Panc1 (cell line): ENCODE data around the gene ADCY9. TPM values are rescaled to one million over a fixed set of nuclear protein-coding genes. Genes with fewer than 3 reads are reported as not detected.
"Not testable (repeated sequence)": the region's sequence is repeated elsewhere in the genome, so short reads cannot be mapped to it uniquely, and the experiment has no call there.

ENCODE experiments used
- ATAC-seq: fragments of 200-7000 bp; cut with Tn5 transposase; 2 replicates; pipeline ENCODE4 v1.9.1; 2020; ENCODE audit warnings: mild to moderate bottlenecking, moderate library complexity
- BruUV-seq: library from RNA; stranded (reverse); fragments of 400-500 nt; replicated peaks from 2 replicates; lab custom pipeline; 2021; lab: Mats Ljungman, UMichigan
- CTCF ChIA-PET: fragments of 300-600 bp; sonication (Branson Sonifier 250); formaldehyde crosslinking; loops from one replicate; lab custom pipeline; 2022; ENCODE audit warnings: antibody characterized with exemption; lab: Charles Lee
- POLR2A ChIA-PET: fragments of 300-600 bp; sonication (Branson Sonifier 250); formaldehyde crosslinking; loops from one replicate; lab custom pipeline; 2022; ENCODE audit warnings: antibody characterized with exemption; lab: Charles Lee
- DNase-seq: peaks from one replicate; pipeline ENCODE4 v3.0.0-alpha.2; 2010; ENCODE audit warnings: low read depth, low spot score
- H3K27ac ChIP-seq: 2 replicates; pipeline ENCODE4 v1.5.1; 2011; ENCODE audit warnings: mild to moderate bottlenecking, low read length, inconsistent platforms
- H3K27me3 ChIP-seq: fragments of 200-500 bp; sonication (Bioruptor generic); 2 replicates; pipeline ENCODE4 v1.6.0; 2014; ENCODE audit warnings: low read length, inconsistent platforms; ENCODE audit not compliant: control insufficient read depth, insufficient read depth
- H3K36me3 ChIP-seq: fragments of 200-500 bp; sonication (Bioruptor generic); 2 replicates; pipeline ENCODE4 v1.5.1; 2014; ENCODE audit warnings: inconsistent platforms, mild to moderate bottlenecking, low read length, moderate library complexity; ENCODE audit not compliant: control insufficient read depth, insufficient read depth
- H3K4me1 ChIP-seq: 2 replicates; pipeline ENCODE4 v1.5.1; 2011; ENCODE audit warnings: inconsistent platforms, mild to moderate bottlenecking, low read length, moderate library complexity; ENCODE audit not compliant: control insufficient read depth, insufficient read depth
- H3K4me3 ChIP-seq, 2 experiments: 2 replicates each; pipeline ENCODE4 v1.5.1; 2011 to 2012; ENCODE audit warnings: low read depth in 2 of 2, low read length in 2 of 2, mild to moderate bottlenecking in 2 of 2, inconsistent platforms in 1 of 2, moderate library complexity in 1 of 2
- H3K9me3 ChIP-seq: fragments of 200-500 bp; sonication (Bioruptor generic); 2 replicates; pipeline ENCODE4 v1.5.1; 2014; ENCODE audit warnings: low read depth, mild to moderate bottlenecking, inconsistent platforms, low read length, moderate library complexity; ENCODE audit not compliant: control insufficient read depth, insufficient read depth
- CTCF ChIP-seq: fragments of 450-650 bp; IDR thresholded peaks from 2 replicates; pipeline ENCODE4 v1.5.1; 2017; ENCODE audit warnings: mild to moderate bottlenecking
- POLR2AphosphoS5 ChIP-seq: IDR thresholded peaks from 2 replicates; pipeline ENCODE4 v1.6.1; 2012; ENCODE audit warnings: mild to moderate bottlenecking, low read depth, low read length, moderate library complexity
- REST ChIP-seq, 2 experiments: IDR thresholded peaks; 2 replicates each; pipeline ENCODE4 v1.6.1; 2011 to 2012; ENCODE audit warnings: low read depth in 2 of 2, control low read depth in 1 of 2, low read length in 1 of 2, mild to moderate bottlenecking in 1 of 2, moderate library complexity in 1 of 2; ENCODE audit not compliant: insufficient read depth in 1 of 2
- SIN3A ChIP-seq: IDR thresholded peaks from 2 replicates; pipeline ENCODE4 v1.6.1; 2012; ENCODE audit warnings: low read depth, mild to moderate bottlenecking, low read length, moderate library complexity, borderline replicate concordance; ENCODE audit not compliant: insufficient read depth
- TCF7L2 ChIP-seq: IDR thresholded peaks from 2 replicates; pipeline ENCODE4 v1.6.1; 2011; ENCODE audit warnings: mild to moderate bottlenecking, low read depth, low read length, inconsistent platforms
- in situ Hi-C: cut with HindIII; loops from 2 replicates; pipeline ENCODE4 v1.10.0; 2016; ENCODE audit warnings: low sequenced_read_pairs, low pct_unique_long_range_greater_than_20kb
- intact Hi-C: fragments of 100-400 bp; cut with micrococcal nuclease; formaldehyde crosslinking; loops from one replicate; pipeline ENCODE4 v1.10.0; 2022; ENCODE audit not compliant: unreplicated experiment
- total RNA-seq: library from RNA; stranded (reverse); gene quantifications from one replicate; pipeline ENCODE4 v1.2.1, GENCODE V29; 2021; ENCODE audit not compliant: unreplicated experiment

The ADCY9 gene
- total RNA-seq, 1 experiment from 2014 or later, result 29.8 TPM

- CTCF ChIA-PET, result no interaction called here
- POLR2A ChIA-PET, result no interaction called here
- no peak for TF ChIP-seq CTCF
- no peak for TF ChIP-seq POLR2AphosphoS5
- no peak for TF ChIP-seq REST (IDR thresholded peaks at IDR 0.05; ENCODE audit: insufficient read depth in 1 of 2, low read depth in 2 of 2, low read length in 1 of 2)
- no peak for TF ChIP-seq TCF7L2
- no peak for TF ChIP-seq SIN3A
- peaks cover 9% of the 10 kb centered on the region; the same call in 1 of the 2 replicates for H3K4me1 ChIP-seq
- BruUV-seq, result no TSS peak
- DNase-seq (no peak), ATAC-seq (no peak)
- H3K9me3 ChIP-seq, result no peaks in the 10 kb centered on the region
- intact Hi-C loops (no loop called here), in situ Hi-C loops (no loop called here)
- H3K4me3 ChIP-seq, result no peak overlapping the region
- no peak overlapping the region for H3K27ac ChIP-seq
- no peaks in the 10 kb centered on the region for H3K27me3 ChIP-seq
- H3K36me3 ChIP-seq, result no peaks in the 10 kb centered on the region
These were observed 73.7 kb downstream of the ADCY9 start for GRCh38 chr16:4042581-4042980.

- BruUV-seq, result no TSS peak
- in situ Hi-C loops, result no loop called here
- H3K4me1 ChIP-seq, result no peaks in the 10 kb centered on the region
- H3K36me3 ChIP-seq, result no peaks in the 10 kb centered on the region
- no peak for ATAC-seq
- TF ChIP-seq REST (IDR thresholded peaks at IDR 0.05; ENCODE audit: insufficient read depth in 1 of 2, low read depth in 2 of 2, low read length in 1 of 2), result no peak
- no peak for TF ChIP-seq POLR2AphosphoS5
- no peak for TF ChIP-seq TCF7L2
- no peak for TF ChIP-seq SIN3A
- TF ChIP-seq CTCF, result no peak
- no peaks in the 10 kb centered on the region for H3K9me3 ChIP-seq
- no peak overlapping the region for H3K27ac ChIP-seq
- H3K27me3 ChIP-seq, result no peaks in the 10 kb centered on the region
- ChIA-PET POLR2A (no interaction called here), CTCF (no interaction called here)
- DNase-seq, result no peak
- no peak overlapping the region for H3K4me3 ChIP-seq
- intact Hi-C loops, result no loop called here
These were observed 77.8 kb downstream of the ADCY9 start for GRCh38 chr16:4038448-4038847.

GRCh38 chr16:4036952-4037351 is 79.3 kb downstream of the ADCY9 start:
- ATAC-seq, in situ Hi-C loops, CTCF ChIA-PET, H3K4me3 ChIP-seq, H3K9me3 ChIP-seq, BruUV-seq, H3K27me3 ChIP-seq, H3K27ac ChIP-seq, DNase-seq, intact Hi-C loops, POLR2A ChIA-PET, H3K4me1 ChIP-seq, H3K36me3 ChIP-seq: not testable (repeated sequence)
